Hematopoietic multipotent progenitor cell (in vitro differentiated cells): ENCODE measurements around the gene FAM53B. TPM values are rescaled to one million over a fixed set of nuclear protein-coding genes. Genes with fewer than 3 reads are reported as not detected.

Experiments used
- DNase-seq, 3 donors: peaks; one replicate each; pipeline ENCODE4 v3.0.0-alpha.2; 2011 to 2015; ENCODE audit warnings: low read depth in 2 of 3, low spot score in 2 of 3
- total RNA-seq: library from RNA; depleted of rRNA; stranded (reverse); fragments of >200 nt; gene quantifications from one replicate; pipeline ENCODE4 v1.2.3, GENCODE V29; 2012

FAM53B gene
- total RNA-seq, 1 donor: 32.9 TPM

- no peak for DNase-seq
These were observed 92.0 kb downstream of the FAM53B start for GRCh38 chr10:124652200-124652599.

- DNase-seq: no peak
These were observed 92.7 kb downstream of the FAM53B start for GRCh38 chr10:124651402-124651891.

DNA sequence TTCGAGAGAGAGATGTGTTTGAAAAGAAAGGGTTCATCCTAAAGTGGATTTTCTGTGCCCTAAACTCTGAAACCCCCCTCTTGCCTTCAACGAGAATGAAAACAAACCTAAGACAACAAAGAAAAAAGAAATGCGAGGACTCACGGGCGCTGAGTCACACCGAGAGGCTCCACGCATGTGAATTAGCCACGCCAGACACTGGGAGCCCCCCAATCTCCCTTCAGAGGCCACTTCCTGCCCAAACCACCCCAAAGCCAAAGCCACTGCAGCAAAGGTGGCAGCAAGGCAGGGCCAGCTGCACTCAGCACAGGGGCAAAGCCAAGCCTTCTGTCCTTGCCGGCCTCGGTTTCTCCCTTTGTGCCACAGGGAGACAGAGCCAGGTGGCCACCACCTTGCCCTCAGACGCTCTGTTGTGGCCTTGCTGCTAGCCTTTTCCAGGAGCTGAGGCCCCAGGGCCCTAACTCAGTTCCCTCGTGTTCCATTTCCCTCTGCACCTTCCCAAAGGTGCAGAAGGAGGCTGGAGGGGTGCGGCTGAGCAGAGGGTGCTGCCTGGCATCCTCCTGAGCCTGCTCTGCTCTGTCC is 93.3 kb downstream of the FAM53B start:
- peak in 2 of 3 donors; percentile 75 to 78 for DNase-seq

GRCh38 chr10:124650263-124650662 is 93.9 kb downstream of the FAM53B start:
- DNase-seq: no peak

DNA sequence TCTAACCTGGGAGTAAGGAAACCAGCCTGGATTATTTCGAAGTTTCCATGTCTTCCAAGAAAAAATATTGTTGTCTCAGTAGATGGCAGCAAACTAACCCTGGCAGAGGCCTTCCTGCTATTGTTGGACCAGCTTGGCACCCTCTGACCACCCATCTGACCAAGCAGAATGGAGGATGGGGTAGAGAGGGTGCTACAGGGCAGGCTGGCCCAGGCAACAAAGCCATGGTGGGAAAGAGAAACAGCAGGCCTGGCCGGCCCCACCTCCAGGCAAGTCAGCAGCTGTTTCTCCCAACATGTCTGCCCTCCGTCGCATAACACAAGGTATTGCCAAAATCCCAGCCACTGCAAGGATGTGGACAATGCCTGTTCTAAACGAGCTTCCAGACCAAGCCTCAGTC is 95.0 kb downstream of the FAM53B start:
- DNase-seq: no peak

DNA sequence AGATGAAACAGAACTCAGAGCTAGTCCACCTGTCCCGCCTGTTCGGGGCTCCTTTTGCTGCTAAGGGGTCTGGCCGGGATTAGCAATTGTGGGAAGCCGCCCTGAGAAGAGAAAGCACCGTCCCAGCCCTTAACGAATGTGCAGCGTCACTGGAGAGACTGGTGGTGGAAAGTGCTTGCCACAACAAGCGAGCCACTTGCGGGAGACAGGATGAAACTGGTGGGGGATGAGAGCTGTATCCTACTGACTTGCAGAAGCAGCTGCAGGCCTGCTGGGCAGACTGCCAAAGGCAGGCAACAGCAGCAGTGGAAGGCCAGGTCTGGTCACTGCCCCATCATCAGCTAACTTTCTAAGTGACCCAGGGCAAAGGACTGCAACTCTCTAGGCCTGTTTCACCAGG is 95.4 kb downstream of the FAM53B start:
- DNase-seq: peak in 2 of 3 donors; percentile 67 to 82

- DNase-seq: no peak
These were observed 96.1 kb downstream of the FAM53B start for GRCh38 chr10:124648131-124648475.

- peak in 2 of 3 donors; percentile 85 to 89 for DNase-seq
These were observed 96.6 kb downstream of the FAM53B start for GRCh38 chr10:124647421-124648130.

GRCh38 chr10:124646483-124647352 is 97.5 kb downstream of the FAM53B start:
- peak in 1 of 3 donors; percentile 35 for DNase-seq

DNA sequence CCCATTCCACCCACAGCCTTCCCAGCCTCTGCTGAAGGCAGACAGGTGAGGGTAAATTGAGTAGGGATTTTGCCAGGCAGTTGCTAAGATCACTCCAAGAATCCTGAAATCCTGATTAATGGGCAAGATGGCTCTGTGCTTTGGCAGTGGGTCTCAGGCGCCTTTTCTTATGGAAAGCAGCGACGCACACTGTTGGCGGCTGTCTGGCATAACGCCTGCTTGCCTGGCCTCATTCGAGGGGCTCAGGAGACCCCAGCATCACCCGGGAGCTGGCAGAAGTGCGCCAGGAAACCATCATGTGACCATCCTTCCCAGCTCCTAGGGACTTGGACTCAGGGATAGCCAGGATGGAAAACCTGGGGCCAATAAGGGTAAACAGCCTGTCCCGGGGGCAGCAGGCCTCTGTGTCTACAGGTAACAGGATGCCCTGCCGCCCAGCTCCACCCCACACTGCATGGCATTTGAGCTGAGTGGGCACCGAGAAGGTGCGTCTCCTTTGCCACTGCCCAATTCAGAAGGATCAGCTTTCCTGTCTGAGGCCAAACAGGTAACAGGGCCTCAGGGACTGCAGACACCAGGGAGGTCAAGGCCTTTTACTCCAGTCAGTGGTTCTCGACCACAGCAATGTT is 98.6 kb downstream of the FAM53B start:
- no peak for DNase-seq

- no peak for DNase-seq
These were observed 99.3 kb downstream of the FAM53B start for GRCh38 chr10:124644771-124645415.

DNA sequence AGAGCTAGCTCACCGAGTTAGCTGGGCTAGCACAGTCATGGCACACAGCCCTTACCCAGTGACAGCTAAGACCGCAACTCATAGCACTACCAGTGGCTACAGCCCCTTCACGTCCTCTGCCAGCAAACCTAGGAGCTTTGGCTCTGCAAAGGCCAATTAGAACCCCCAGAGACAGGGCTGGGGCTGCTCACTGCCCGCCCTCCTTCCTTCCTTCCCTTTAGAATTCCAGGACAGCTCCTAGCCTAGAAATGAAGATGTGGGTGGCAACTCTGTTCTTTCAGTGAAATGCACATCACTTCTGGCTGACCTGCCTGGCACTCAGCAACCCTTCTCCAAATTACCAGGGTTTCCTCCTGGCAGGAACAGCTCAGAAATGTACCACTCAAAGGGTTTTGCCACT is 99.9 kb downstream of the FAM53B start:
- DNase-seq: no peak

DNA sequence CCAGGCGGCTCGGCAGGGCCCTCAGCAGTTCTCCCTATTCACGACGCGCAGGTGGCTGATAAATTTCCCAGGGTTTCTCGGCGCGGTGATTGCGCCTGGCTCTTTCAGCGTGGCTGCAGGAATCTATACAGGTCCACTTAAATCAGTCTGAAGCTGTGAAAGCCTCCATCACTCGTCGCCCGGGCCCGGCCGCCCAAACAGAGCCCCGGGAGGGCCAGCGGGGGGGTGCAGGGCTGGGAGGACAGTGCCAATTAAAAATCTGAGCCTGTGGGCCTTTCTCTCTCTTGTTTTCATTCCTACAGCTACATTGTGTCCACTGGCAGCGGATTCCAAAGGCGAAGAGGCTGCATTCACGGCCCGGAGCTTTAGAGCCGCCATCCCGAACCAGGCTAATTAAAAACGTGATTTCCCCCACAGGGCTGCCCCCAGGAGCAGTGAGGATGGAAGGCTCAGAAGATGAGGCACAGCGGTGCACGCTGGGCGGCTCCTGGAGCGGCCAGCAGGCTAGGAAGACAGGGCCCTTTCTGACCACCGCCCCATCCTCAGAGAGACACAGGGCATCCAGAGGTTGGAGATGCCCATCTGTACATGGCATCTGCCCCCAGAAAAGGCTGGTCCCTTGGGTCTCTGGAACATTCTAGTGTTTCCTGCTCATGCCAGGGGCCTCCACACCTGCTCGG is 100.7 kb downstream of the FAM53B start:
- DNase-seq: no peak

DNA sequence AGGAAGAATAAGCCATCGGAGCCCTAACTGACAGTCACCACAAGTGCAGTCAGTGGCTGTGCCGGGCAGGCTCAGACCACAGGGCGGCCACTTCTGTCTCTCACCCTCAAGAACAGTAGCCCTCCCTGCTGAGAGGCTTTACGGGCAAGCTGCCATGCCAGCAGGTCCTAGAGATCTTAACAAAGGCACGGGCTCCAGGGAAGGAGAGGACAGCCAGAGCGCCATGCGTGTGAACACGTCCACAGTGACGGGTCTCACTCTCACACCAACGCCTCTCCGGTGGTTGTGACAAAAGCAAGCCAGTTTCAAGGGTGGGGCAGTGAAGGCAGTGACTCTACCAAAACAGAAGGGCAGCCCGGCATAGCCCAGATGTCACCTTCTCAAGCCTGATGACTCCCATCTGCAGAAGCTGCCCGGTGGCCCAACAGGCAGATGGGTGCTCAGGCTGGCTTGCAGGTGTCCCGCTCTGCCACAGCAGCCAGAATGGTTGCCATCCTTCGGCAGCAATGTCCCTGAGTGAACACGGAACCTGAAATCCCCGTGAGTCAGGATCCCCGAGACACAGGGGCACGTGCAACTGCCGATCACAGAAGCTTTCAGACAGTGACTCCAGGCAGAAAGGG is 102.0 kb downstream of the FAM53B start:
- no peak for DNase-seq

DNA sequence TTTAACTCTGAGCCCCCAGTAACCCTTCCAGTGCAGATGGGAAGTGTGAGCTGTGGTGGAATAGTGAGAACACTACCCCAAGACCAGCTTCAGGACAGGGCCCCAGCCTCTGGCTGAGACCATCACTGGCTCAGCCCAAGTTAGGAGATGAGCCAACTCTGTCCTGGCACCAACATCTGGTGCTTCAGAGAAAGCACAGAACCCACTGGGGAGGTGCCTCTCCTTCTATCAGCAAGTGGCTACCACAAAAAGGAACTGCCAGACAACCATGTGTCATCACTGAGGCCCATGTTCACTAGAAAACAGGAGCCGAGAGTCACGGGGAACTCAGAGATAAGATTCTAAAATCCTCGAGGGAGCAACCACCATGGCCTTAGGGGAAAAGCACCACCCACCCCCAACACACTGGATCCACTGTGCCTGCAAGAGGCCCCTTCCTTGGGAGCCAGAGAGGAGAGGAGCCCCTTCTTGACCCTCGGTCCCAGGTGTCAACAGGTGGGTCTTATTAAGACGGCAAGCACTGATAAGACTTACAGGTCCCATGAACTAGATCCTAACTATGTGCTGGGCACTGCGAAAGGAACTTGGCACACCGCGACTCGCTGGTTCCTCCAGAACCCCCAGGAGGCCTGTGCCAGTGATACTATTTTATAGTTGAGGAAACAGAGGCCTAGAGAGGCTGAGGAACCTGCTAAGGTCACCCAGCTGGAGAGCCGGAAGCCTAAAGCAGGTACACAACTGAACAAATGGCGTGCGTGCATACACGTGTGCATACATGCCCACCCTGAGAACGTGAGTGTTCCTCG is 102.7 kb downstream of the FAM53B start:
- peak in 2 of 3 donors; percentile 58 to 67 for DNase-seq

DNA sequence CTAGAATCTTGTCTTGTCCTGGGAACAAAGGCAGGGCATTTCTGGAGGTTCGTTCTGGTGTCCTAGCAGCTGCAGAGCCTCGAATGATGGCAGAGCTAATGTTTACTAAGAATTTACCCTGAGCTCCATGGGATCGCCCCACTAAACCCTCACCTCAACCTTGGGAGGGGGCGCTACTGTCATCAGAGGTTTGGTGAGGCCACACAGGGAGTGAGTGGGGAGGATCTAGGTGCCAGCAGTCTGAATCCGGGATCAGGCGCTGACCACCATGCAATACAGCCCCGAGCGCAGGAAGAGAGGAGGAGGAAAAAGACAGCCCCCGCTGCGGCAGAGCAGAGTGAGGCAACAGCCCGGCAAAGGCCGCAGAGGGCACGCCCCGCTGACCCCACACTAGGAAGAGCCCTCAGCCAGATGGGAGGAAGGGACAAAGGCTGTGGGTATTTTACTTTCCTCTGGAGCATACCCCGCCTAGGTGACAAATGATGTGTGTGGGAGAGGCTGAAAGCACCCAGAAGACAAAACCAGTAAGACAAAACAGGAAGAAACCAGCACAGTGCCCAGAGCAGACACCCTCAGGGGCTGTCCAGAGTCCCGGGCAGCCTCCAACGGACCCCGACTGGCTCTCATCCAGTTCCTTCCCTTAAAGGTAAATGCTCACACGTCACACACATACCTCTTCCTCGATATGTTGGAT is 103.5 kb downstream of the FAM53B start:
- DNase-seq: peak in 1 of 3 donors; percentile 32

GRCh38 chr10:124640056-124640455 is 104.1 kb downstream of the FAM53B start:
- no peak for DNase-seq

DNA sequence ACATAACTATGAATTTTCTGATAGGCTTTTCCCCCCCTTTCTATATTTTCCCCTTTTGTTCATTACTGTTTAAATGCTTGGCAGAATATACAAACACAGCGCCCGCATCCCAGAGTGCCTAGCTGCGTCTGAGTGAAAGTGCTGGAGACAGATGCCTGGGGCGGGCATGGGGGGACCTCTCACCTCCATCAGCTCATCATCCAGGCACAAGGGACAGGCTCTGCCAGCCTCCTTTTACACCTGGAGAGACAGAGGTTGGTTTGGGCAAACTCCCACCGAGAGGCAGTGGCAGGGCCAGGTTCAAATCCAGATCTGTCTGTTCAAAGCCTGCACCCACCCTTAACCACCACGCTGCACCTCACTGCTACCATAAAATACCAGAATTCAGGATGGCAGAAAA is 104.5 kb downstream of the FAM53B start:
- no peak for DNase-seq
